HG03039 (cell line): ENCODE results near the gene TRERF1.
A peak's percentile ranks its signal among the peaks of the same experiment; 100 is the strongest.
"Not testable (repeated sequence)": the region's sequence is repeated elsewhere in the genome, so short reads cannot be mapped to it uniquely, and the experiment has no call there.

Source experiments
- ATAC-seq: cut with Tn5 transposase; IDR thresholded peaks from one replicate; pipeline ENCODE4 v1.9.1; 2021; ENCODE audit warnings: mild to moderate bottlenecking, moderate library complexity; ENCODE audit not compliant: unreplicated experiment

The TRERF1 gene

DNA sequence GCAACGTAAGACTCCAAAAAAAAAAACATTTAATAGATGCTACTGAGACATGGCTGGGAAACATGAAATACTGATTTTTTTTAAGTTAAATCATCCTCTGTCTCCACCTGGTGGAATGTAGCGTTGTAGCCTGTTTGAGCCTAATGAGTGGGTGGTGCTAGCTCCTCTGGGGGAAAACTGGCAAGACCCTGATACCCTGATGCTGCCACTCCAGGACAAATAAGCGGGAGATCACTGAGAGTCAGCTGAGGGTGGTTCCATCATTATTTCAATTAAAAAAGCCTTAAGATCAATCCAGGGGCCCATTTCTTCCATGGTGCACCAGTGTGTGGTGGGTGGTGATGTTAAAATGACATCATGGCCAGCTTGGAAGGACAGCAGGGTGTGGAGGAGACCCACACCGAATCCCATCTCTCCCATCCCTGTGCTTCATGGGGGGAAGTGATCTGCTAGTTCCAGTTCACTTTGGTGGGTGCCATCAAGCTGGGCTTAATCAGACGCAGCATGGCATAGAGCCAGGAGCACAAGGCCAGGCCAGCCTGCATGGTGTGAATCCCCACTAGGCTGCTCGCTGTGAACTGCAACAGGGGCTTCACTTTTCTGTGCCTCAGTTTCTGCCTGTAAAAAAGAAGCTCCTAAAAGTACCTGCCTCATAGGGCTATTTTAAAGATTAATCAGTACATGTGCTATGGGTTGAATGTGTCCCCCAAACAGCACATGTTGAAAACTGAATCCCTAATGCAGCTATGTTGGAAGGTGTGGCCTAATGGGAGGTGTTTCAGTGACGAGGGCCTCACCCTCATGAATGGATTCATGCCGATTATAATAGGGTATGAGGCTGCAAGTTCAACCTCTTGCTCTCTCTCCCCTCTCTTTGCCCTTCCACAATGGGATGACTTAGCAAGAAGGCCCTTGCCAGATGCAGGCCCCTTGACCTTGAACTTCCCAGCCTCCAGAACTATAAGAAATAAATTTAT lies 221.1 kb downstream of the TRERF1 start:
- no peak for ATAC-seq

DNA sequence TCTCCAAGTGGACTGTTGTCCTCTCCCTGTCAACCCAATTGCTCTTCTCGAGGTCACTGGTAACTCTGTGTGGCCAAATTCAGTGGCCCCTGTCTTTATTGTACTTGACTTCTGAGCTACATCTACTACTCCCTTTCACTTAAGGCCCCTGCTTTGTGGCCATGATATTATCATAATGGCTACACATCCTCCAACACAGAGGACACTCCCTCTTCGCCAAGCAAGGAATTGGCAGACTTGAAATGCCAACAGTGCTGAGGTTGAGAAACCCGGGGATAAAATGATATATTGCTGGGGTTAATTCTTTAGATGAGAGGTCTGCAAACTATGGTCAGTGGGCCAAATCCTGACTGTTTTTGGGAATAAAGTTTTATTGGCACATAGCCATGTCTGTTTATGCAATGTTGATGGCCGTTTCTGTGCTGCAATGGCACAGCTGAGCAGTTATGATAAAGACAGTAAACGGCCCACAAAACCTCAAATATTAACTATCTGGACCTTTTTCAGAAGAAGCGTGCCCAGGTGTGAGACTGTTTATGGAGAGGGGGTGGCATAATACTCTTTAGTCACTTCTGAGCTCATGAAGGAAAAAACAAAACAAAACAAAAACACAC lies 222.1 kb downstream of the TRERF1 start:
- ATAC-seq, result no peak

DNA sequence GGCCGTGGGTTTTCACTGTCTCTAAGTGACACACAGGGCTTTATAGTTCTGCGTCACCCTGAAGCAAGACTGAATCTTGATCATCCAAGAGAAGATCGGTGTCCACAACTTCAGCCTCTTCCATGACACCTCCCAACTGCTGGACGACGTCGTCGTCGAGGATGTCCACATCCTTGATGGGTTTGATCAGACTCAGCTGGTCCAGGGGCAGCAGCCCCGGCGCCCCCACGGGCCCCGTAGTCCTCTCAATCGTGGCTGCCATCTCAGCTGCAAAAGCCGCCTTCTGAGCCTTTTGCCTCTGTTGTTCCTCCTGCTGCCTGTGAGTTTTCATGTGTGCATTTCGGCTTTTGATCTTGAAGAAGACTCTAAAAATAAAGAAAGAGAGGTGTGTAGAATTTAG lies 223.4 kb downstream of the TRERF1 start:
- ATAC-seq, result no peak

DNA sequence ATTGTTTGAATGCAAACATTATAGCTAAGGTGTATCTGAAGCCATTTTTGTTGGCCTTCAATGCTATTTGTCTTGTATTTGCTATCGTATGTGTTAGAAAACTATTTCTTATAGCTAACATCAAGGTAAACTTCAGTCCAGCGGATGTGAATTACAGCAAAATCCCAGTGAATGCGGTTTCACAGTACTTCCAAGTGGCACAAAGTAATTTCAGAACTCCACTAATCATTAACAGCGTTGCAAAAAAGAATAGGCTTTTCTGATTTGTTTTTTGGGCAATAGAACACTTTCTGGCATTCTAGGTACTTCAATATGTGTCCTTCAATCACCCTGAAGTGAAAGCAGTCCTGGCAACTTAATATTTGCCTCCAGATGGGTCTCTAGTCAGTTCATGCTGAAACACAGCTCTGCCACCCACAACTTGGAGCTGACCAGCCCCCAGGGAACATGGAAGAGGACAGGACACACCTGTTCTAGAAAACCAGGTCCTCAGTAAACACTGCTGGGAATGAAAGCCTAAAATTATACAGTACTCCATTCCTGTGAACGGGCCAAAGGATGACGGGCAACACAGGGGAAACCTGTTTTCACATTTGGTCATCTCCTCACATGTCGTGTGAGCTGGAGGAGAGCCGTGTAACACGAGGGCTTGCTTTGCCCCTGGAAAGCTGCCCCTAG lies 224.4 kb downstream of the TRERF1 start:
- ATAC-seq, result no peak

DNA sequence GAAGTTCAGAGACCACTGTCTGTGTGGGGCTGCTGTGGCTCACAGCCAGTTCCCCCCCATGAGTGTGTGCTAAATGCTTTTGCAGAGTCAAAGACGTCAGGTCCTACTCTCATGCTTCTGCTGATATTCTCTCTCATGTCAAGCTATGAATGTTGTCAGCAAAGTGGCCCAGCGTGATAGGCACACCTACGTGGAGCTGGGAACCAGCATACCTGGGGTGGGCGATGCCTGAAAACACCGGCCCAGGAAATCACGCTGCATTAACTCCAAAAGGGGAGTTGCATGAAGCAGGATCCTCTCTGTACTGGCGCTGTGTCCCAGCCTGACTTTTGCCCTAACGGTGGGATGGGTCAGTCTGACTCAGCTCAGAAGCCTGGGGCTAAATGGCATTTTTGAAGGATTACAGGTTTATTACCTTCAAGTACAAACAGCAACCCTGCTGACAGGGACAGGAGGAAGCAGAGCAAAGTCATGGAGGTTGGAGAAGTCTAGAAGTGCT lies 225.0 kb downstream of the TRERF1 start:
- no peak for ATAC-seq

DNA sequence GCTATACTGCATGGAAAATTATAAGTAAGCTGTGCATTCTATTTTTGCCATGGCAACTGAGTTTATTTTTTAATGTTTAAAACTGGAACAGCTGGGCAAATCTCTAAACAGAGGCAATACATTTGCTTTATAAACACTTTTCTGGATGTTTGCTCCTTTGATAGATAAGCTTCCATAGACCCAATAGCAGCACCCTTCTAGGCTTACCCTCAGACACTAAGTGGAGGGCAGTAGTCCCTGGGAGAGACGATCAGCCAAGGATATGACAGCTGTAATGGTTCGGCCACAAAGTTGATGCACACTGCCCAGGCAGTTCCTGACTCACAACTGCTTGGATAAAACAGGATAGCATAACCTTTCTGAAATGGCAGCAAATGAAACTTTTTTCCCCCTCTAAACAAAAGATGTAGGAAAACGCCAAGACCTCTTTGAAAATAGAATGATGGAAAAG lies 225.5 kb downstream of the TRERF1 start:
- ATAC-seq, result no peak

DNA sequence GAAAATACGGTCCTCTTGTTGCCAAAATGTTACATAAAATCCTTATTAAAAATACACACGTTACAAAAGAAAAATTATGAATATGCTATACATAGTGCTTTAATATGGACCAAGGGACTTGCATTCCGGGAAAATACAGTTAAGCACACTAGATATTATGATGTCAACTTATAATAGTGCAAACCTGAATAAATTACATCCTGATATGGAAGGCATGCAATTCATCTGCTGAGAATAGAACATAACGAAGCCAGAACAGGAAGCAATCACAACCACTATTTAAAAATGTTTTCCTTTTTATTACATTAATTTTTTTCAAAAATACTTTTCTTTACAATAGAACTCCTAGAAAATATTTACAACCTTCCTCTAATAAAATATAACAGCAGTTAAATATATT lies 226.3 kb downstream of the TRERF1 start:
- ATAC-seq, result no peak

DNA sequence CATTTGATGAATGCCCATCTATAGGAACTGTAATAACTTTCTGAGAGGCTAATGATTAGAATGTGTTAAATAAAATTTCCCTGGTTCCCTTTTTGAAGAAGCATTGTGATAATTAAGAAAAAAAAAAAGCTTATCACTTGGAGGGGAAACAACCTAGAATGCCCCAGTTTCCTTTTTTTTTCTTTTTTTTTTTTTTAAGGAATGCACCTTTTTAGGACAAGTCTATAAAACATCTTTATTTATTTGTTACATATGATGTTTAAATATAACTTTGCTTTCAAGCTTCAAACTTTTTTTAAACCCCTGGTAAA lies 226.7 kb downstream of the TRERF1 start:
- no peak for ATAC-seq

DNA sequence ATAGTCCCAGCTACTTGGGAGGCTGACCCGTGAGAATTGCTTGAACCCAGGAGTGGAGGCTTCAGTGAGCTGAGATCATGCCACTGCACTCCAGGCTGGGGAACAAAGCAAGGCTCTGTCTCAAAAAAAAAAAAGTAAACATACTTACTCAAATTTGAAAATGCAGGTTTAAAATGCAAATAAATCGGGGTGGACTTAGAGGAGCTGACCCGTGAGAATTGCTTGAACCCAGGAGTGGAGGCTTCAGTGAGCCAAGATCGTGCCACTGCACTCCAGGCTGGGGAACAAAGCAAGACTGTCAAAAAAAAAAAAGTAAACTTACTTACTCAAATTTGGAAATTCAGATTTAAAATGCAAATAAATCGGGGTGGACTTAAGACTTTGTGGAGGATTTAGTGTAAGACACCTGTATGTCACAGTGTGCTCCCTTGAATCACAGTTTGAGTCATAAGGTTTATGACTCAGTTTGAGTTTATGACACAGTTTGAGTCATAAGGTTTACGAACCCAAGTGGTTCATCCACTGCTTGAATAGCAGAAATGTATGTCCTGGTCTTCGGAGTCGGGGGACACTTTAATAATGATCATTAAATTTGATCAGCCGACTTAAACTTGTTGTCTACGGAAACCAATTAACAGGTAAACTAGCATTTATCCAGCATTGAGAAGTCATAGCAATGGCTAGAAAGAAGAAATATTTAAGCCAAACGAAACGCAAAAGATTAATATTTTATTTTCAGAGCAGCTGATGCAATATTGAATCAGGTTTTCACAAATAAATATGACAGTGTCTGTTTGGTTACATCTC lies 227.3 kb downstream of the TRERF1 start:
- ATAC-seq, result peak; percentile 78

DNA sequence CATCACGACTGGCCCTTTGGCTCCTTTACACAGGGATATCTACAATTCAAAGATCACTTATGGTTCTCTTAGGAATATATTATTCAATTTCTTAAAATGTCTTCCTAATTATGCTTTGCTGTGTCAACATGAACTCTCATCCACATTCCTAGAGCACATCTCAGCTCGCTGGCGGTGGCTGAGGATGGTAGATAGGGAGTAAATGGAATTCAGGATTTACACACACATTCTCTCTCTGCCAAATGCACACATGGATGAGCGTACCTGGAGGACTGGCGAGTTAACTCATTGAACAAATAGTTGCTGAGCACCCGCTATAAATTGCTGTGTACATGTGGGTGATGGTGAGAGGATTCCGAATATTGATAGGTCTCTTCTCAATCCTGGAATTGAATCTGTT lies 229.3 kb downstream of the TRERF1 start:
- ATAC-seq, result no peak

DNA sequence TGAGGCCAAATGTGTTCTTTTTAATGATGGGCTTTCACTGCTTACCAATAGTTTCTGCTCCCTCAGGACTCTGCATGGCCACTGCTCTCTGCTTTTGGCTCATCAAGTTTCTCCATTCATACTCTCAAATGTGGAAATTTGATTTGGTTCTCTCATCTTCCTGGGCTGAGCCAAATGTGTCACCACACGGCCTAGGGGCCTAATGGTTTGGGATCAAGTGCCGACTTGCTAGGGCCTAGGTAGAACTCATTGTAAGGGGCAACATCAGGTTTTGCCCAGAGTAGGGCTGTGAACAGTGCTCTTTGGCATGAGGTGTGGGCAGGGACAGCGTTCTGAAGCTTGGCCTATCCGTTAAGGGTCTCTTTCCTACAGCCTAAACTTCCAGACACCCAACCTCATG lies 230.2 kb downstream of the TRERF1 start:
- no peak for ATAC-seq

DNA sequence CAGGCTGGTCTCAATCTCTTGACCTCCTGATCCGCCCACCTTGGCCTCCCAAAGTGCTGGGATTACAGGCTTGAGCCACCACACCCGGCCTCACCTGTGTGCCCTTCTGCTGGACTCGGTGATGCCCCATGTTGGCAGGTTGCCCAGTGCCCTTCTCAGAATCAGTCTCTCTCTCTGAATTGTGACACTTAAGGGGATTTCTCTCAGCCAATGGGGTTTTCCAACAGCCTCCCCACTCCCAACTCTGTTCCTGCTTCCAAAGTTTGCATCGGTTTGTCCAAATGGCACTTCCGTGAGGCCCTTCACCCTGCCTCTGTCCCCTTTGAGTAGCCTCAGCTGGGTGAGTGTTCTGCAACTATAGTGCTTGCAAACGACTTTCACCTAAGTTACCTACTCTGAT lies 230.9 kb downstream of the TRERF1 start:
- ATAC-seq, result no peak

DNA sequence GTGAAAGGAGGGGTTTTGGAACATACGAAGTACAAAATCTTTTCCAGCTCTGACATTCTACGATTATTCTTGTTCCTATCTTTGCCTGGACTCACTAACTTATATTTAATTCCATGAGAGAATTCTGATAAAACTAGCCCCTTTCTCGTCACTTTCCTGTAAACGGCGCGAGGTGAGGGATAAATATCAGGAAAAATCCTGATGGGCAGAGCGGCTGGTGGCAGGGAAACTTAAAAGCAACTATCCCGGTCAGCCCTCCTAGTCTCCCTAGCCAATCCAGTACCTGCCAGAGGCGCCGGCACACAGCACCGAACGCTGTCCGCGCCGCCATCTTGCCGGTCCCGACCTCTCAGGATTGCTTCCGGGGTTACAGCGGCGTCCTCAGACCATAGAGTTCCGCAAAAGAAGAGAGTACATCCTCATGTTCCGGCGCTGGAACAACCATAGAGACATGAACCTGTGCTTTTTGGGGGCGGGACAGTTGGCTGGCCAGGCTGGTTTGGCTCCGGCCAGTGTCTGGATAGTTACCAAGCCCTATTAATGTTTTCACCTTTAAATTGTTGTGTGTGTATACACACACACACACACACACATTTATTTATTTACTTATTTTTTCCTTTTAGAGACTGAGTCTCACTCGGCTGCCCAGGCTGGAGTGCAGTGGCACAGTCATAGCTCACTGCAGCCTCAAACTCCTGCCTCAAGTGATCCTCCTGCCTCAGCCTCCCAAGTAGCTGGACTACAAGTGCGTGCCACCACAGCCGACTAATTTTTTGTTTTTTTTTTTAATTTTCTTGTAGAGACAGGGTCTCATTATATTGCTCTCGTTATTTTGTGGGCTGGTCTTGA lies 234.0 kb downstream of the TRERF1 start, which contains the start of gene MRPS10:
TSS of gene MRPS10 (minus strand) at position 343 of the 849 bp plus-strand sequence. CDS start at position 331, 12 bp downstream.
- peak; percentile 89 for ATAC-seq

DNA sequence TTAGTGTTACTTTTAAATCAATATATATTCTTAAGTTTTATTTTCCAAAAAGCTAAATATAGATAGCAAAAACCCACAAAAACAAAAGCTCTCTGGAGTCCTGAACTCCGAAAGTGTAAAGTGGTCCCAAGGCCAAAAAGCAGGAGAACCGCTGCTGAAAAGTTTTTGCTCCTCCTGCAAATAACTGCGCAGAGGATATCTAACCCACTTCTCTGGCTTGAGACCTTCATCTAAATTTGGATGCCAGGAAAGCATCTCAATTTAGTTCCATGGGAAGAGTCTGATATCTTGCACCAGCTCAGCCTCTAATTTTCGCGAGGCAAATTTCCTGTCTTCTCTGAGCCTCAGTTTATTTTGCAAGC lies 234.6 kb downstream of the TRERF1 start:
- no peak for ATAC-seq

DNA sequence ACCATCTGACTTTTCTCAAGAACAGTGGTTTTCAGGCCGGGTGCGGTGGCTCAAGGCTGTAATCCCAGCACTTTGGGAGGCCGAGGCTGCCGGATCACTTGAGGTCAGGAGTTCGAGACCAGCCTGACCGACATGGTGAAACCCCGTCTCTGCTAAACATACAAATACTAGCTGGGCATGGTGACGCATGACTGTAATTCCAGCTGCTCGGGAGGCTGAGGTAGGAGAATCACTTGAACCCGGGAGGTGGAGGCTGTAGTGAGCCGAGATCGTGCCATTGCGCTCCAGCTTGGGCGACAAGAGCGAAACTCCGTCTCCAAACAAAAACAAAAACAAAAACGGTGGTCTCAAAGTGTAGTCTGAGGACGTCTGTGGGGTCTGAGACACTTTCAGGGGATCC lies 235.2 kb downstream of the TRERF1 start:
- ATAC-seq, result not testable (repeated sequence)

DNA sequence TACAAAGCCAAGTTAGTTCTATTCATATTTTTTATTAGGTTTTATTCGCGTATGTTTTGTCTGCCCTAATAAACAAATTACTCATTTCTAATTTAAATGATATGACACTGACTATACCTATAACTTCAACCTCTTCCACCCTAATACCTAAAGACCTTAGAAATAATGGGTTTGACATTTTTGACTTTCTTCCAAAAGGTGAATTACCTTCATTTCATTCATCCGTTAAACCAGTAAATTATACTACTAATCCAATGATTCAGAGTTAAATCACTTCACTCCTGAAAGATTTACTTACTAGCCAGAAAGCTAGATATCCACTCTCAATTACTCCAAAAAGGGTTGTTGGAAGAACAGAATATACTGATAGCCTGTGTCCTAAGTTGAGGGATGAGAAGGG lies 239.3 kb downstream of the TRERF1 start:
- no peak for ATAC-seq

DNA sequence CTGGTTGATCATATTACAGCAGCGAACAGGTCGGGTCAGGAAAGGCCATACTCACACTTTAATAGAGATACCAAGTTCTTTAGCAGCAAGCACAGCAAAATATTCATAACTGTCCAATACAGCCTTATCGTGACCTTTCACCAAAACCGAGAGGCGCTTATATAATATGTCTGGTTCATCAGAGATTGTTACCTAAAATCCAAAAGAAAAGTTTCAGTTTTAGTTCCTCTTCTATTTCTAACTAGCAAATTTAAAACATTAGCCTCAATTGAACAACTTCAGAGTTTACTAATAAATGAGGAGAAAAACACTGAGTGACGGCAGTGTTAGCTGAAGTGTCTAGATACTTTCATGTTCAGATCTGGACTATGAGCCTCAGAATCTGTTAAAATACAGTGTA lies 240.0 kb downstream of the TRERF1 start:
- ATAC-seq, result no peak

DNA sequence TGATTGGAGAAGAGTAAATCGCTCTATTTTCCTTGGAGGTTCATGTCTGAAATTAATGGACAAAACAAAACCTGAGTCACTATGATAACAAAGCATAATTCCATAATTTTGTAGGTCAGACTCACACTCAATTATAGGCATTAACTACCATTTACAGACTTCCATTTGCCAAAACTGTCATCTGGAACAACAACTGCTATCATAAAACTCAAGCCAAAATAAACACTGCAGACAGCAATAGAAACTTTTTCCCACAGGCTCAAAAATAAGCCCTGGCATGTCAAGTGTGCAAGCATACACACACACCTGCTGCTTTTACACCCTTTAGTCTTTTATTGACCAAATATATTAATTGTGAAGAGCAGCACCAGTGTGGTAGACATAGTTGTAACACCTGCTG lies 241.2 kb downstream of the TRERF1 start:
- ATAC-seq, result no peak

DNA sequence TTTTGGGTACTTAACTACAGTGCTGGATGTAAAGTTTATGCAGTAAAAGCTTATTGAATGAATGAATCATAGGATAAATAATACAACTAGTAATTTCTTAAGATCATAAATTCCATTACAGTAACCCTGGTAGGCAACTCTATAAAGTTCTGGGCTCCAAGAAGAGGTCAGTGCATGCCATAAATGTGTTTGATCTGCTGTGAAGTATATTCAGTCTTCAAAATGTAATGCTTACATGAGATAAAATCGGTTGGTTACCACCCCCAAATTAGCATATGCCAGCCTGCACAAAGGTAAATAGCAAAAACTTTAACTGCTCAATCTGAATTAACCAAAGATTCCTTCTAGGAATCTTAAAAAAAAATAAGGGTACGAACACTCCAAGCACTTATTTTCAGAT lies 244.2 kb downstream of the TRERF1 start:
- ATAC-seq, result not testable (repeated sequence)

DNA sequence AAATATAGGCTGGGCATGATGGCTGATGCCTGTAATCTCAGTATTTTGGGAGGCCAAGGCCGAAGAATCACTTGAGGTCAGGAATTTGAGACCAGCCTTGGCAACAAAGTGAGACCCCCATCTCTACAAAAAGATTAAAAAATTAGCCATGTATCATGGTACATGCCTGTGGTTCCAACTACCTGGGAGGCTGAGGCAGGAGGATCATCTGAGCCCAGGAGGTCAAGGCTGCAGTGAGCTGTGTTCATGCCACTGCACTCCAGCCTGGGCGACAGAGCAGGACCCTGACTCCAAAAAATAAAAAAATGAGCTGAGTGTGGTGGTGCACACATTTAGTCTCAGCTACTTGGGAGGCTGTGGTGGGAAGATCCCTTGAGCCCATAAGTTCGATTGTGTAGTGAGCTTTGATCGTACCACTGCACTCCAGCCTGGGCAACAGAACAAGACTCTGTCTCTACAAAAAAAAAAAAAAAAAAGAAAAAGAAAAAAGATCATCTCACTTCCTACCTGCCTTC lies 246.9 kb downstream of the TRERF1 start:
- no peak for ATAC-seq
